ENCODE results near the gene CIPC.

The CIPC gene

GRCh38 chr14:77128414-77128891 is 30.4 kb downstream of the CIPC start:
- DNase-seq: no peak

GRCh38 chr14:77130386-77130785 is 32.3 kb downstream of the CIPC start:
- no peak for DNase-seq

GRCh38 chr14:77131206-77131605 is 33.1 kb downstream of the CIPC start:
- DNase-seq: no peak

DNA sequence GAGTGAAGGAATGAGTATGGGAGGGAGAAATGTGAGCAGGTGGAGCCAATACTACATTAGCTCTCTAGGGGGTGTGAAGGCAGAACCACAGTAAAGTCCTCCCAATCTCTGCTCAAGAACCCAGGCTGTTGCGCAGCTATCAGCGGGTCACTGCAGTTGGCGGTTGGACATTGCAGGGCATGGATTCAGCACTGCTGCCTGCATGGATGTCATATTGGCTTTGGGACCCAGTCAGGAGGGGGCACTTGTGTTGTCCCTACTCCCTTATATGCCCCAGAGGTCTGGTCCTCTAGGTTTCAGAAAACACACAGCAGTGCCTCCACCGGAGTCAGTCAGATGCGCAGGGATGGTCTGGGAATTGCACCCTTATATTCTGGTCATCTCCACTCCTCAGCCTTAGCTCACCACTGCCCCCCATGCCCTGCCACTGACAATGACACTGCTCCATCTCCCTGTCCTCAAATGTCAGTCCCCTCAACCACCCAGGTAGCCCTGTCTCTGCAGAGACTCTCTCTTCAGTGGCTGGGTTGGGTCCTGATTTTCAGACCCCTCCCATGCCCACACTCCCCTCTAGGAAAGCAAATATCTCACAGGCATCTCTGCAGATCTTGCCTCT is 33.9 kb downstream of the CIPC start:
- no peak for DNase-seq

DNA sequence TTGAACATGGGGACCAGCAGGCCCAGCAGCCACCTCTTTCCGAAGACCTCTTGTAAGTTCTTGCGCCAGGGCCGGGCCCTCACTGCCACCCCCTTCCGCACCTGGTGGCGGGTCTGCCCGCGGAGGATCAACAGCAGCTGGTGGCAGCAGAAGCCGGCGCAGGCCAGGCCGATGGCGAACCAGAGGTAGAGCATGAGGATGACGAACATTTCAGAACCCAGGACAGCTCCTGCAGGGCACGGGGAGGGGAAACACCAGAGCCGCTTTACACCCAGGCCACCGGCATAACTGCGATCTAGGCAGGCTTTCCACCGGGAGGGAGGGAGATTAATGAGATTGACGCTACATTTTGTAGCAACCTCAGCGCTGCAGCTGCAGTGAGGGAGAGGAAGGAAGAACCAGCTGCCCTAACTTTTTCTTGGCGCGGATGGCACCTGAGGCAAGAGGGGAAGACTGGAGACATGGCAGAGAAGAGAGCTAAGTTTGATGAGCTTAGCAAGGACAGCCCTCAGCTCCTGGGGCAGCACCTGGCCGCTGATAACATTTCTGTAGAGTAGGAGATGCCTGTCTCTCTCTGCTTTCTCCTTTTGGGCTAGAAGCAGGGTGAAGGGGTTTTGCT is 35.8 kb downstream of the CIPC start:
- peak; percentile 51 for DNase-seq

DNA sequence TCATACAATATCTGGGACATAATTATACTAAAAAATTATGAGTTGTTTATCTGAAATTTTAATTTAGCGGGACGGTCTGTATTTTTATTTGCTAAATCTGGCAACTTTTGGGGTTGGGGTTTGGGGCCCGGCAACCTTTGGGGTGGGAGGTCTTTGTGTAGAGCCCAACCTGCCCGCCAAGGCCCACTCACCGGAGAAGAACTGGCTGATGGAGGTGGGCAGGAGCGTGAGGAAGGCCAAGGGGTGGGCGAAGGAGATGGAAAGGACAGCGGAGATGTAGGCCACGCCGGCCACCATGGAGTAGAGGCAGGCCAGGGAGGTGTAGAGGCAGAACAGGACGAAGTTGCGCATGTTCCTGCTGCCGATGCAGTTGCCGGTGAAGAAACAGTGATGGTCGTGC is 41.0 kb downstream of the CIPC start:
- no peak for DNase-seq

DNA sequence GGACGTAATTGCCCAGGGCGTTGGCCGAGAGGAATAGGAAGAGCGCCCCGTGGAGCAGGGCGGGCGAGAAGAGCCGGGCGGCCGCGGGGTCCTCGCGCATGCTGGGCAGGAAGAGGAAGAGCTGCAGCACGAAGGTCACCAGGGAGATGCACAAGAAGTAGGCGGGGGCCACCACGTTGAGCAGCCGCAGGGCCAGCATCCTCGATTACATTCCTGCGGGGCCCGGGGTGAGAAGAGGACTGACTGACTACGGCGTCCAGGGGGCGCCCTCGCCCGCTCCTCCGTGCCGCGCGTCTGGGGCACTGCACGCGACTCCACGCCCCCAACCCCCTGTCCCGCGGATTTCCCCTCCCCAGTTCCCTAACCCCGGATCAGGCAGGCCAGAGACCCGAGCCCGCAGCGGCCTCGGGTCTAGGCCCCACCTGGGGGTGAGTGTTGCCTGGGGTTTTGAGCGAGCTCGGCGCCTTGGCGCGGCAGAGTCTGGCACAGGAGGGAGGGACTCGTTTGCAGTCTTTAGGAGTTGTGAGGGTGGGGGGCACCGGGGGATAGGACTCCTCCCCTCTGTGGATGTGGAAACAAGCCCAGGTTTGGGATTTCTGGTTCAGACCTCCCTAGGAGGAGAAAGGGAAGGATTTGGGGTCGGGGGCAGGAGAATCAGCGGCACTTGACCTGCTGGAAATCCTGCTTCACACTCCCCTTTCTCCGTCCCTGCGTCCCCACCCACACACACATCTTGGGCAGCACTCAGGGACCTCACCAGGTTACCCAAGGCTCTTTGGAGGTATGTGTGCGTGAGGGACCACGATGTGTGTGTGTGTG is 41.7 kb downstream of the CIPC start:
- peak; percentile 24 for DNase-seq

DNA sequence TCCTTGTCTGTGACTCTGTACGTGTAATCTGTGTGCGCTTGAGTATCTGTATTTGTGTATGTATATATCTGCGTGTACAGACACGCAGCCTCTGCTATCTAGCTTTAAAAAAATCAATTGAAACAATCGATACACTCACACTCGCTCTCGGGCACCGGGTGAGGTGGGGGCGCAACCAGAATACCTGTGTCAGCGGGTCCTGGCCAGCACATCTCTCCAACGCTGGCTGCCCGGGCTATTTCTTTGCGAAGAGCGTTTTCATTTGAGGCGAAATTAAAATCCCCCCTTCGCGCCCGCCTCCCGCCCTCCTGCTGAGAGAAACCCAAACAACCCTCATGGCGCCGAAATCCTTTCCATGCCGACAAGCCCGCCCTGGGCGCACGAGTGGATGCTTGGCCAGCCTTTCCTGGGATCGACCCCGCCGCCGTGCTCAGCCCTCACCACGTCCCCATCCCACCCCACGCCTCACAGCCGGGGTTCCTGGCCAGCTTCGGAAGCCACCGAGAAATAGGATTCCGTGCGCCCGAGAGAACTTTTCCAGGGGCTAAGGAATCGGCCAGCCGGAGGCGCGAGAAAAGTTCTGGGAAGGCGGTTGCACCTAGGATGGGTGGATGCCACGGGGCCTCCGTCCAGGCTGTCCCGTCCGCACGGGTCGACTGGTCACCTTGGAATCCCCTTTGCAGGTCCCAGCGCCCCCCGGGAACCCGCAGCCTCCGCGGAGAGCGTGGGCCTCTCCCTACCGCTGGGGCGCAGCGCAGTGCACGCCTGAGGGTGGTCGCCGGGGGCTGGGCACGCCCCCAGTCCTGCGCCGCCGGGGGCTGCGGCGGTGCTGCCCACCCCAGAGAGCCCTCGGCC is 42.5 kb downstream of the CIPC start:
- no peak for DNase-seq

DNA sequence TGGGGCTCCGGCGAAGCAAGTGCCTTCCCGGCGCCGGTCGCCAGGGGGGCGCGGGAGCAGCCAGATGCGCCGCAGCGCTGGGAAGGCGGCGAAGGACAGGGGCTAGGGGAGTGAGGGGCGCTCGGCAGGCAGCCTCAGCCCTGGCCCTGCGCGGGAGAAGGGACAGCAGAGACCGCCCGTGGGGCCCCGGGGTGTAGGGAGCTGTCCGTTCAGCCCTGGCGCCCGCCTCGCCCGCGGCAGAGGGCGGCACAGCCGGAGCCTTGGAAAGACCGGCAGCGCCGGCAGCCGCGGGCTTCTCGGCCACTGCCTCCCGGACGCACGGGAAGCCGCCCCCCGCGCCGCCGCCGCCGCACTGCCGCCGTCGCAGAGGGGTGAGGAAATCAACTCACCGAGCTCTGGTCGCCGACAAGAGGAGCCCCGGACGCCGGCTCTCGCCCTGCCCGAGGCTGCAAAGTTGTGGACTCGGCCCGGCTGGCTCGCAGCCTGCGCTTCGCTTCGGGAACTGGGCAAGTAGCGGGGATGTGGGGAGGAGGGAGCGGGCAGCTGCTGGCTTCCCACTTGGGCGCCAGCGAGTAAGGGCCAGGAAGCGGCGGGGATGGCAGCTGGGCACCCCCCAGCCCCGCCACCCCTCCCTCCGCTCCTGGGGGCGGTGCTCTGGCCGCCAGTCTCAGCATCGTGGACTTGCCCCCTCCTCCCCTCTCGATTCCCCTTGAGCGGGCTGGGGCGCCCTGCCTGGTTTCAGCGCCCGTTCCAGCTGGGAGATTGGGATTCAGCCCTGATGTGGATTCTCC is 43.4 kb downstream of the CIPC start, which contains the start of gene ZDHHC22:
ZDHHC22 (minus strand) TSS at position 578 of the 791 bp plus-strand sequence. CDS start 2,053 bp downstream, outside the sequence.
- no peak for DNase-seq

DNA sequence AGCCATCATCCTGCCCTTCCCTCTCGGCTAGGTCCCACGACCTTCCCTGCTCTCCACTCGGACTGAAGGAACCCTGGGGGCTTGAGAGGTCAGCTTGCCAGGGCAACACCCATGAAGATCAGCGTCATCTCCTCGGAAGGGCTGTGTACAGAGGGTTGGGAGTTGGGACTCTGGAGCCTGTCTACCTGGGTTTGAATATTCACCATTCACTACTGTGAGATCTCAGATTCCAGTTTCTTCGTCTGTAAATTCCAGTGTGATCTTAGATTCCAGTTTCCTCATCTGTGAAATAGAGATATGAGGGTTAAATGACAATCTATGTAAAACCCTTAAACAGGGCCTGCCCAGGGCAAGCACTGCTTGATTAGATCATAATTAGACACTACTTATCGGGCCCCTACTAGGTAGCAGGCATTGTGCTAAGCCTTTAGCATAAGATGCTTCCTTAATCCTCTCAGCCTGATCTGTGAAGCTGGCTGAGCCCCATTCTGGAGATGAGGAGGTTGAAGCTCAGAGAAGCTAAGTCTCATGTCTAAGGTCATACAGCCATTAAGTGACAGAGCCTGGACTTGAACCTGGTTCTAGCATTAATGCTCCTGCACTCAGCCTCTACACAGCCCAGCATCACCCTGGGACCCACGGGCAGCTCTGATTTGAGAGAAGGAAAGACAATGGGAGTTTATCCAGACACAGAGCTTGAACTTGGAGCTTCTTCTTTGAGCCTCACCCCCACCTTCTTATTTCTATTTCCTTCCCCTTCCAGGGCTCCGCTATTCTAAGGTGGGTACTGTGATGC is 44.1 kb downstream of the CIPC start:
- no peak for DNase-seq

- DNase-seq: no peak
Observed at GRCh38 chr14:77143071-77143470, 45.0 kb downstream of the CIPC start.

GRCh38 chr14:77144412-77145115 is 46.5 kb downstream of the CIPC start:
- no peak for DNase-seq

- no peak for DNase-seq
Observed at GRCh38 chr14:77145975-77146740, 48.1 kb downstream of the CIPC start.

- DNase-seq: no peak
Observed at GRCh38 chr14:77148510-77149231, 50.6 kb downstream of the CIPC start.

- no peak for DNase-seq
Observed at GRCh38 chr14:77151245-77151644, 53.2 kb downstream of the CIPC start.

DNA sequence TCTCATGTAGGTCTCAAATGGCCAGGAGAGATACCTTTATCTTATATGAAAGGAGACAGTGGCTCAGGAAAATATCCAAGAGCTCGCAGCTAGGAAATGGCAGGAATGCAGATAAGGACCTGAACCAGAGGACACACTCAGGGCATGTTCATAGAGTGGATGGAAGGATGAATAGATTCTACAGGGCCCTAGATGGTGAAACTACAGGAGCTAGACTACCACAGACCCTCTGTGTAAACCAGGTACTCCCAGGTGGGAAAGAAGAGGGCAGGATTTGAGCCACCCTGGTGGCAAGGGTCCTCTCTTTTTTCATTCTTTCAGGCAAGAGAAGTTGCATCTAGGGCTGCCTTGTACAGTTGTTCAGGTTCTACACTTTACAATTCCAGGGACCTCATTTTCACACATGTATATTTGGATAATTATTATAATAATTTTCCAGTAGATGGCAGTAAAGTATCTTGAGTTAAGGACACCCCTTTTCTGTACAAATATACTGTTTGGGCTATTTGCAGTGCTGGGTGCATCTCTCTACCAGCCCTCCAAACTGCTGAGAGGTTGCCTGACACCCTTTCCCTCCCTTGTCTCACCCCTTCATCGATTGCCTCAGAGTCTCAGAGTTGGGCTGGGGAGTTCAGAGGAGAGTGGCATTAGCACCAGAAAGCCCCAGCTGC is 54.0 kb downstream of the CIPC start:
- no peak for DNase-seq

DNA sequence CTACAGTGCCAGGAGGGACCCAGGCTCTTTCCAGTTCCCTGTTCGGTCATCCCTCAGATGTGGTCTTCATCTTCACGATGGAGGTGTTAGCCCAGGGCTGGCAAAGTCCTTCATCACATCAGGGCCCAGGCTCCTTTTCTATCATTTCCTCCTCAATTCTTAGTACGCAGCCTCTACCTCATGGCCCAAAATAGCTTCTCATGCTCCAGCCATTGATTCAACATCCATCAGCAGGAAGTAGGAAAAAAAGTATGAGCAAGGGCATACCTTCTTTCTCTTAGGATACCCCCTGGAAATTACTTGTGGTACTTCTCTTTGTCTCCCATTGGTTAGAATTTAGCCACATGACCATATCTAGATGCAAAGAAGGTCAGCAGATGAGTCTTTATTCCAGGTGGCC is 55.7 kb downstream of the CIPC start:
- DNase-seq: no peak

DNA sequence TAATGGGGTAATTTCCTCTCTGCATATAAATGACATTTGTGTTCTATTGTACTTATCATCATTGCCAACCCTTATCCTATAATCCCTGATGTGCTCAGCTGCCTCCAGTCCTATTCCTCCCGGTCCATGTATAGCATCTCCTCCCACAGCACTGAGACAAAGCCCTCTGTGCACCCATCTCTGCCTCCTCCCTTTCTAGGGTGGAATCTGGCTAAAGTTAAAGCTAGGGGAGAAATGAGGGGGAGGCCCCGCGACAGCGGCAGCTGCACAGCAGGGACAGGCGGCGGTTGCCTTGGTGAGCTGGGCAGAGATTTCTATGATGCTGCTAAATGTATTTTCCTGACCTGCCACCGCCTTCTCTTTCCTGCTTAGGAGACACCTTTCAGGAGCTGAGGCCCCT is 56.4 kb downstream of the CIPC start:
- DNase-seq: no peak
